Measurements from ENCODE around the gene WASL. TPM values are rescaled to one million over a fixed set of nuclear protein-coding genes. Genes with fewer than 3 reads are reported as not detected.

Gene WASL
- polyA plus RNA-seq, 1 donor (not counting 4 experiments of a cell fraction or from before 2014, with no cell fraction given) = 17.5 TPM

DNA sequence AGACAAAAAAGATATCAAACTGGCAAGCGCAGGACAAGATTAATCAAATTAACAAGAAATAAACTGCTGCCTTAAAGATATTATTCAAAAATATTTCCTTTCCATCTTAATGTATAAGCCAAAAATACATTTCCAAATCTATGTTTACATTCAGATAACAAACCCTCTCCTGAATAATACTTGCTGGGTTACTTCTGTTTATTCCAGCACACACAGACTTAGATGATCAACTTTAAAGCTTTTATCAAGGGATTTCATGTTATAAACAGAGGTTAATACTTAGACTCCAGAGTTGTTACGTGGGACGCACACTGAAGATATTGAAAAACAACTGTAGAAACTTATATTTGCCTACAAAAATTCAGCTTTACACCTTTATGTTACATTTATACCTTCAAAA, 59.6 kb downstream of the WASL start:
- Histone ChIP-seq H3K27me3 (ENCODE audit: control insufficient read depth, extremely low read depth, insufficient read depth, low read length) (no peaks in the 10 kb centered on the region), H3K9me3 (ENCODE audit: control insufficient read depth, low read depth, low read length) (no peaks in the 10 kb centered on the region), H2AFZ (ENCODE audit: control insufficient read depth, low read length) (no peak overlapping the region), H3K27ac (ENCODE audit: control insufficient read depth, insufficient read depth, low read length) (no peak overlapping the region), H3K4me3 (ENCODE audit: control insufficient read depth in 2 of 3, extremely low read depth in 1 of 3, insufficient read depth in 2 of 3, low read depth in 1 of 3, low read length in 3 of 3) (no peak overlapping the region), H3K9me1 (ENCODE audit: control insufficient read depth, extremely low read depth, insufficient read depth, low read length) (no peaks in the 10 kb centered on the region), H3K9ac (ENCODE audit: control insufficient read depth, extremely low read depth, insufficient read depth, low read length) (no peak overlapping the region), H3K36me3 (ENCODE audit: control insufficient read depth in 2 of 2, extremely low read depth in 1 of 2, insufficient read depth in 2 of 2, low read length in 2 of 2) (peaks cover 4 to 12% of the 10 kb centered on the region in 2 experiments), H3K4me1 (ENCODE audit: control insufficient read depth, extremely low read depth, insufficient read depth, low read length) (no peaks in the 10 kb centered on the region), H4K20me1 (ENCODE audit: control insufficient read depth, extremely low read depth, insufficient read depth, low read length) (no peaks in the 10 kb centered on the region), H3K79me2 (ENCODE audit: control insufficient read depth, insufficient read depth, low read length) (no peaks in the 10 kb centered on the region), H3K4me2 (ENCODE audit: control insufficient read depth, extremely low read depth, insufficient read depth, low read depth, low read length) (no peak overlapping the region)
- dilution Hi-C loops (cut with MboI; ENCODE audit: extremely low pct_ligation_motif_present, low sequenced_read_pairs) = no loop called here
- DNase-seq (ENCODE audit: low read depth, low spot score) = no peak
- no peak for FAIRE-seq
- TF ChIP-seq, protein P1, sequence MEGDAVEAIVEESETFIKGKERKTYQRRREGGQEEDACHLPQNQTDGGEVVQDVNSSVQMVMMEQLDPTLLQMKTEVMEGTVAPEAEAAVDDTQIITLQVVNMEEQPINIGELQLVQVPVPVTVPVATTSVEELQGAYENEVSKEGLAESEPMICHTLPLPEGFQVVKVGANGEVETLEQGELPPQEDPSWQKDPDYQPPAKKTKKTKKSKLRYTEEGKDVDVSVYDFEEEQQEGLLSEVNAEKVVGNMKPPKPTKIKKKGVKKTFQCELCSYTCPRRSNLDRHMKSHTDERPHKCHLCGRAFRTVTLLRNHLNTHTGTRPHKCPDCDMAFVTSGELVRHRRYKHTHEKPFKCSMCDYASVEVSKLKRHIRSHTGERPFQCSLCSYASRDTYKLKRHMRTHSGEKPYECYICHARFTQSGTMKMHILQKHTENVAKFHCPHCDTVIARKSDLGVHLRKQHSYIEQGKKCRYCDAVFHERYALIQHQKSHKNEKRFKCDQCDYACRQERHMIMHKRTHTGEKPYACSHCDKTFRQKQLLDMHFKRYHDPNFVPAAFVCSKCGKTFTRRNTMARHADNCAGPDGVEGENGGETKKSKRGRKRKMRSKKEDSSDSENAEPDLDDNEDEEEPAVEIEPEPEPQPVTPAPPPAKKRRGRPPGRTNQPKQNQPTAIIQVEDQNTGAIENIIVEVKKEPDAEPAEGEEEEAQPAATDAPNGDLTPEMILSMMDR (optimal IDR thresholded peaks at IDR 0.05 in 1 of 3, IDR thresholded peaks at IDR 0.05 in 1 of 3, conservative IDR thresholded peaks at IDR 0.05 in 1 of 3; ENCODE audit: extremely low read depth in 1 of 3, insufficient read depth in 2 of 3, low read length in 3 of 3) = no peak
- no peak for TF ChIP-seq EZH2 (IDR thresholded peaks at IDR 0.05; ENCODE audit: low read length)

DNA sequence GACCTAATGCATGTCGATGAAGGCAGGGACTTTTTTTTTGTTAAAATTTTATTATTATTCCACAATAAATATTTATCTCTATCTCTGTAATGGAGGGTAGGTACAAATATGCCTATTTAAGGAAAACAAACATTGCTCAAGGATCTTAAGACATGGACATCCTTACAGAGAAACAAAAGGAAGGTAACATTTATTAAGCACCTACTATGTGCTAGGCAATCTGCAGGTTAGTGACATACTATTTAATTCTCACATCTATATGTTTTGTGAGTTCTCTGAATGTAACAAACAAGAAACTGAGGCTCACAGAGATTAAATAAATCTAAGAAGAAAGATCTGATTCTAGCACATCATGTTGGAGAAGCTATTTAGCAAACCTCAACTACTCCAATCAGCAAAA, 61.1 kb downstream of the WASL start:
- FAIRE-seq (no peak), DNase-seq (ENCODE audit: low read depth, low spot score) (no peak)
- dilution Hi-C loops (cut with MboI; ENCODE audit: extremely low pct_ligation_motif_present, low sequenced_read_pairs) = no loop called here
- H3K27ac ChIP-seq (ENCODE audit: control insufficient read depth, insufficient read depth, low read length) = no peak overlapping the region
- H4K20me1 ChIP-seq (ENCODE audit: control insufficient read depth, extremely low read depth, insufficient read depth, low read length) = no peaks in the 10 kb centered on the region
- H3K27me3 ChIP-seq (ENCODE audit: control insufficient read depth, extremely low read depth, insufficient read depth, low read length) = no peaks in the 10 kb centered on the region
- no peak overlapping the region for H3K4me3 ChIP-seq (ENCODE audit: control insufficient read depth in 2 of 3, extremely low read depth in 1 of 3, insufficient read depth in 2 of 3, low read depth in 1 of 3, low read length in 3 of 3)
- no peak overlapping the region for H3K4me2 ChIP-seq (ENCODE audit: control insufficient read depth, extremely low read depth, insufficient read depth, low read depth, low read length)
- no peak overlapping the region for H2AFZ ChIP-seq (ENCODE audit: control insufficient read depth, low read length)
- no peaks in the 10 kb centered on the region for H3K4me1 ChIP-seq (ENCODE audit: control insufficient read depth, extremely low read depth, insufficient read depth, low read length)
- H3K79me2 ChIP-seq (ENCODE audit: control insufficient read depth, insufficient read depth, low read length) = no peaks in the 10 kb centered on the region
- no peak for TF ChIP-seq EZH2 (IDR thresholded peaks at IDR 0.05; ENCODE audit: low read length)
- TF ChIP-seq, protein P1 (optimal IDR thresholded peaks at IDR 0.05 in 1 of 3, IDR thresholded peaks at IDR 0.05 in 1 of 3, conservative IDR thresholded peaks at IDR 0.05 in 1 of 3; ENCODE audit: extremely low read depth in 1 of 3, insufficient read depth in 2 of 3, low read length in 3 of 3) = no peak
- H3K9ac ChIP-seq (ENCODE audit: control insufficient read depth, extremely low read depth, insufficient read depth, low read length) = no peak overlapping the region
- no peaks in the 10 kb centered on the region for H3K9me1 ChIP-seq (ENCODE audit: control insufficient read depth, extremely low read depth, insufficient read depth, low read length)
- no peaks in the 10 kb centered on the region for H3K9me3 ChIP-seq (ENCODE audit: control insufficient read depth, low read depth, low read length)
- peaks cover 4 to 12% of the 10 kb centered on the region in 2 experiments for H3K36me3 ChIP-seq (ENCODE audit: control insufficient read depth in 2 of 2, extremely low read depth in 1 of 2, insufficient read depth in 2 of 2, low read length in 2 of 2)
